BJ (cell line): ENCODE data around the gene ATXN2. TPM values are rescaled to one million over a fixed set of nuclear protein-coding genes. Genes with fewer than 3 reads are reported as not detected.

Experiments used
- CTCF ChIA-PET: fragments of 350-600 bp; formaldehyde crosslinking; extraction: SDS; loops from one replicate; lab custom pipeline; 2021; ENCODE audit warnings: antibody characterized with exemption, inconsistent platforms; lab: Yijun Ruan, JAX
- POLR2A ChIA-PET: fragments of 300-600 bp; sonication (Branson Sonifier 250); formaldehyde crosslinking; extraction: SDS; loops from one replicate; lab custom pipeline; 2021; ENCODE audit warnings: antibody characterized with exemption; lab: Charles Lee
- DNase-seq: peaks from one replicate; pipeline ENCODE4 v3.0.0-alpha.2; 2011; ENCODE audit warnings: low read depth
- H3K27me3 ChIP-seq: 2 replicates; pipeline ENCODE4 v1.6.0; 2011; ENCODE audit warnings: low read length; ENCODE audit not compliant: control insufficient read depth, insufficient read depth
- H3K36me3 ChIP-seq: 2 replicates; pipeline ENCODE4 v1.5.1; 2011; ENCODE audit warnings: low read length; ENCODE audit not compliant: control insufficient read depth, insufficient read depth
- H3K4me3 ChIP-seq: 2 replicates; pipeline ENCODE4 v1.5.1; 2011; ENCODE audit warnings: low read depth, mild to moderate bottlenecking, control low read depth, low read length
- CTCF ChIP-seq: IDR thresholded peaks from 2 replicates; pipeline ENCODE4 v1.5.1; 2011; ENCODE audit warnings: low read depth, mild to moderate bottlenecking, control low read depth, inconsistent platforms, low read length, moderate library complexity; ENCODE audit not compliant: insufficient read depth
- polyA plus RNA-seq: library from polyadenylated mRNA; depleted of rRNA; stranded (reverse); fragments of >200 nt; gene quantifications from 2 replicates; pipeline ENCODE4 v1.2.3, GENCODE V29; 2011

Gene ATXN2
- polyA plus RNA-seq, 1 experiment, result 30.3 TPM

DNA sequence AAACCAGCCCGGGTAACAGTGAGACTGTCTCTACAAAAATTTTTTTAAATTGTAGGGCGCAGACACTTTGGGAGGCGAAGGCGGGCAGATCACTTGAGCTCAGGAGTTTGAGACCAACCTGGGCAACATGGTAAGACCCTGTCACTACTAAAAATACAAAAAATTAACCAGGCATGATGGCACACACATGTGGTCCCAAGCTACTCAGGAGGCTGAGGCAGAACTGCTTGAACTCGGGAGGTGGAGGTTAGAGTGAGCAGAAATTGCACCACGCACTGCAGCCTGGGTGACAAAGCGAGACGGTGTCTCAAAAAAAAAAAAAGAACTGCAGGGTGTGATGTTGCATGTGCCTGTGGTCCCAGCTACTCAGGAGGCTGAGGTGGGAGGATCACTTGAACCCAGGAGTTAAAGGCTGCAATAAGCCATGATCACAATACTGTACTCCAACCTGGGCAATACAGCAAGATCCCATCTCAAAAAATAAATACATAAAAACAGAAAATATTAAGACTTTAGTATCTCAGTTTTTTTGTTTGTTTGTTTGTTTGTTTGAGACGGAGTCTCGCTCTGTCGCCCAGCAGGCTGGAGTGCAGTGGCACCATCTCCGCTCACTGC is 16.9 kb downstream of the ATXN2 start:
- DNase-seq, result no peak
- CTCF ChIA-PET, result no interaction called here
- TF ChIP-seq CTCF, result no peak
- H3K4me3 ChIP-seq, result no peak overlapping the region
- POLR2A ChIA-PET, result no interaction called here
- no peaks in the 10 kb centered on the region for H3K27me3 ChIP-seq
- H3K36me3 ChIP-seq, result no peaks in the 10 kb centered on the region

DNA sequence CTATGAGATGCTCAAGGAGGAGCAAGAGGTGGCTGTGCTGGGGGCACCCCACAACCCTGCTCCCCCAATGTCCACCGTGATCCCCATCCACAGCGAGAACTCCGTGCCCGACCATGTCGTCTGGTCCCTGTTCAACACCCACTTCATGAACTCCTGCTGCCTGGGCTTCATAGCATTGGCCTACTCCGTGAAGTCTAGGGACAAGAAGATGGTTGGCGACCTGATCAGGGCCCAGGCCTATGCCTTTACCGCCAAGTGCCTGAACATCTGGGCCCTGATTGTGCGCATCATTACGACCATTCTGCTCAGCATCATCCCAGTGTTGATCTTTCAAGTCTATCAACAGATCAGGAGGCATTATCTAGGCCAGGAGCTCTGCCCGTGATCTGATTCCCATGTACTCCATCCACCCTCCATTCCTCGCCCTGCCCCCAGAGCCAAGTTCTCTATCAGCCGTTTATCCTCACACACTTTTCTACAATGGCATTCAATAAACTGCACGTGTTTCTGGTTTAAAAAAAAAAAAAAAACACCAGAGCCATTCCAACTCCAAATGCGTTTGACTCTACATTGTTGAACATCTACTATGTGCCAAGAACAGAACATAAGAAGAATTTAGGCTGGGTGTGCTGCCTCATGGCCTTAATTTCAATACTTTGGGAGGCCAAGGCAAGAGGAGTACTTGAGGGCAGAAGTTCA is 17.5 kb downstream of the ATXN2 start:
- Histone ChIP-seq H3K27me3 (no peaks in the 10 kb centered on the region), H3K36me3 (no peaks in the 10 kb centered on the region), H3K4me3 (no peak overlapping the region)
- DNase-seq, result no peak
- POLR2A ChIA-PET, result no interaction called here
- TF ChIP-seq CTCF, result no peak
- CTCF ChIA-PET, result no interaction called here

- no peak for TF ChIP-seq CTCF
- ChIA-PET CTCF (no interaction called here), POLR2A (no interaction called here)
- Histone ChIP-seq H3K4me3 (no peak overlapping the region), H3K27me3 (no peaks in the 10 kb centered on the region), H3K36me3 (no peaks in the 10 kb centered on the region)
- no peak for DNase-seq
Observed at GRCh38 chr12:111580737-111581136, 18.4 kb downstream of the ATXN2 start.

- TF ChIP-seq CTCF, result no peak
- CTCF ChIA-PET, result no interaction called here
- Histone ChIP-seq H3K4me3 (no peak overlapping the region), H3K27me3 (no peaks in the 10 kb centered on the region), H3K36me3 (no peaks in the 10 kb centered on the region)
- DNase-seq, result no peak
- POLR2A ChIA-PET, result no interaction called here
Observed at GRCh38 chr12:111580119-111580425, 19.0 kb downstream of the ATXN2 start.

- H3K4me3 ChIP-seq, result no peak overlapping the region
- ChIA-PET POLR2A (no interaction called here), CTCF (no interaction called here)
- H3K27me3 ChIP-seq, result no peaks in the 10 kb centered on the region
- TF ChIP-seq CTCF, result no peak
- H3K36me3 ChIP-seq, result no peaks in the 10 kb centered on the region
- DNase-seq, result no peak
Observed at GRCh38 chr12:111578971-111579340, 20.2 kb downstream of the ATXN2 start.
